Measurements from ENCODE around the gene OR7G2.

- TF ChIP-seq YY1 (IDR thresholded peaks at IDR 0.05; ENCODE audit: insufficient read depth, insufficient read length) (no peak), ZNF274 (IDR thresholded peaks at IDR 0.05; ENCODE audit: low read depth, low read length) (no peak)
These were observed 46.5 kb downstream of the OR7G2 start for GRCh38 chr19:9060564-9061340.
